Psoas muscle (tissue), 8 donors: ENCODE measurements around the gene TCP11L2. TPM values are rescaled to one million over a fixed set of nuclear protein-coding genes. Genes with fewer than 3 reads are reported as not detected.

ENCODE experiments used
- ATAC-seq, 4 donors: fragments of 200-7000 bp; cut with Tn5 transposase; one replicate each; pipeline ENCODE4 v1.9.1; 2020; ENCODE audit warnings: moderate library complexity in 3 of 4, mild to moderate bottlenecking in 2 of 4
- DNase-seq, 2 donors: peaks; one replicate each; pipeline ENCODE4 v3.0.0-alpha.2; 2020
- H3K27ac ChIP-seq: fragments of 200-600 bp; one replicate; pipeline ENCODE4 v1.8.0; 2022
- H3K27me3 ChIP-seq, 3 donors: fragments of 200-600 bp in 1 of 3; one replicate each; pipeline versions ENCODE4 v1.6.1 to v1.8.0; 2013 to 2022; ENCODE audit warnings: low read length in 2 of 3, mild to moderate bottlenecking in 2 of 3, moderate library complexity in 1 of 3; ENCODE audit not compliant: insufficient read depth in 3 of 3
- H3K36me3 ChIP-seq, 2 donors: fragments of 200-600 bp in 1 of 2; one replicate each; pipeline versions ENCODE4 v1.6.1 to v1.8.0; 2013 to 2022; ENCODE audit warnings: low read depth in 1 of 2, mild to moderate bottlenecking in 1 of 2, moderate library complexity in 1 of 2; ENCODE audit not compliant: insufficient read depth in 1 of 2
- H3K4me1 ChIP-seq: fragments of 200-600 bp; one replicate; pipeline ENCODE4 v1.8.0; 2022
- H3K4me3 ChIP-seq: fragments of 200-600 bp; one replicate; pipeline ENCODE4 v1.8.0; 2022; ENCODE audit warnings: mild to moderate bottlenecking
- H3K9me3 ChIP-seq: fragments of 200-600 bp; one replicate; pipeline ENCODE4 v1.8.0; 2022
- WGBS, 3 donors: extraction: QIAGEN DNeasy Blood & Tissue Kit; methylation state at CpG; one replicate each; pipeline versions ENCODE4 v1.1.6 to v1.1.7; 2013; 5-methylcytosine and 5-hydroxymethylcytosine counted together
- intact Hi-C, 2 donors: fragments of 100-400 bp; cut with DNase I; formaldehyde crosslinking; loops; one replicate each; pipeline versions ENCODE4 v1.11.0 to v1.14.2; 2022
- polyA plus RNA-seq, 3 donors: library from polyadenylated mRNA; stranded (reverse); fragments of 200-250 nt; gene quantifications; one replicate each; pipeline ENCODE4 v1.2.3, GENCODE V29; 2013
- total RNA-seq, 4 donors: library from RNA; stranded (reverse); fragmentation: NEBNext Ultra II Directional in 2 of 4; extraction: Animal tissue kit (Norgen Biotek cat#: 25700) in 2 of 4; gene quantifications; one replicate each; pipeline versions ENCODE4 v1.2.1 to v1.2.4, GENCODE V29; 2021 to 2023
- TF ChIP-seq, protein P1 (sequence below): fragments of 200-600 bp; IDR thresholded peaks from one replicate; pipeline ENCODE4 v1.8.0; 2022; ENCODE audit warnings: antibody characterized with exemption
- donor health status: healthy with polysubstance abuse.
- donor health status: DM: no; HTN: no; CAD: no; lungs with moderate emphysema.
- donor health status: Bipolar disorder and iron deficiency.
- donor health status: healthy.
- donor health status: DM: yes; HTN: yes; CAD: no.
- donor health status: DM: no; HTN: no; CAD: no.
- donor health status: DM: no; HTN: no; CAD: no.
- donor health status: DM: yes; HTN: yes; CAD: no.

The TCP11L2 gene
- total and polyA plus RNA-seq, 7 donors: 3.9 to 63.1 (median 26.7) TPM

DNA sequence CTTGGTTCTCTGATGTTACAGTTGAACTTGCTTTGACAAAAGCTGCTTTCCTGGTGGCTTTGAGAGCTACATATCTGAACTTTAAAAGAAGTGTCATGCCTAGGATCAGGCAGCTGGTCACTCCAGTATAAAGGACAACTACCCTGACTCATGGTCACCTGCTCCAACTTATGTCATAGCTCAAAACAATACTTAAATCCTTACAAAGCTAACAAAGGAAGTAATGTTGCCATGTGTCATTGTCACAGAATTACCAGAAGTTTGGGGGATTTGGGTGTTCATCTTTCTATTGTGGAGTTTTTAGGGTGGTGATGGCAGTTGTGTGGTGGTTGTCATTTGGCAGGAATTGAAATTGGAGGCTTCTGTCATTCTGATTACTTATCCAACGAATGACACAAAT lies 1.8 kb upstream of the TCP11L2 start:
- Histone ChIP-seq H3K36me3 (no peaks in the 10 kb centered on the region), H3K4me1 (peaks cover 57% of the 10 kb centered on the region), H3K27me3 (no peaks in the 10 kb centered on the region), H3K27ac (peak overlapping the region; percentile 97), H3K4me3 (no peak overlapping the region), H3K9me3 (no peaks in the 10 kb centered on the region)
- WGBS, 3 donors: 4 to 11% (median 8%) methylated on average over 1 of the region's 1 CpG
- TF ChIP-seq, protein P1, sequence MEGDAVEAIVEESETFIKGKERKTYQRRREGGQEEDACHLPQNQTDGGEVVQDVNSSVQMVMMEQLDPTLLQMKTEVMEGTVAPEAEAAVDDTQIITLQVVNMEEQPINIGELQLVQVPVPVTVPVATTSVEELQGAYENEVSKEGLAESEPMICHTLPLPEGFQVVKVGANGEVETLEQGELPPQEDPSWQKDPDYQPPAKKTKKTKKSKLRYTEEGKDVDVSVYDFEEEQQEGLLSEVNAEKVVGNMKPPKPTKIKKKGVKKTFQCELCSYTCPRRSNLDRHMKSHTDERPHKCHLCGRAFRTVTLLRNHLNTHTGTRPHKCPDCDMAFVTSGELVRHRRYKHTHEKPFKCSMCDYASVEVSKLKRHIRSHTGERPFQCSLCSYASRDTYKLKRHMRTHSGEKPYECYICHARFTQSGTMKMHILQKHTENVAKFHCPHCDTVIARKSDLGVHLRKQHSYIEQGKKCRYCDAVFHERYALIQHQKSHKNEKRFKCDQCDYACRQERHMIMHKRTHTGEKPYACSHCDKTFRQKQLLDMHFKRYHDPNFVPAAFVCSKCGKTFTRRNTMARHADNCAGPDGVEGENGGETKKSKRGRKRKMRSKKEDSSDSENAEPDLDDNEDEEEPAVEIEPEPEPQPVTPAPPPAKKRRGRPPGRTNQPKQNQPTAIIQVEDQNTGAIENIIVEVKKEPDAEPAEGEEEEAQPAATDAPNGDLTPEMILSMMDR: no peak
- intact Hi-C loops: loop anchor here (5.0 kb wide), 1 partner anchor 53 kb away; the partner anchor contains the start of gene CKAP4 (in 2 of the 2)
- ATAC-seq (no peak), DNase-seq (no peak)

DNA sequence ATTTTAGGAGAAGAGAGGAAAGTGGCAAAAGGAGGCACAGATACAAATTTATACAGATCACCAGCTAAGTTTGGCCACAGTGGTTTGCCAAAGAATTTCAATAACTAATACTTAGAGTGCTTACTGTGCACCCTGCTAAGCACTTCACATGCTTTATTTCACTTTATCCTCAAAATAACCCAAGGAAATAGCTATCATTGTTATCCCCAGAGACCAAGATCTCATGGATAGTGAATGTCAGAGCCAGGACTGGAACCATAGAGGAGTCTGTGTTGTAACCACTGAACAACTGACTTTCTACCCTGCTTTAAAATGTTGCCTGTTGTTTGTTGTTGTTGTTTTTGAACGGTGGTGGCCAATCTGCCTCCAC lies 1.3 kb upstream of the TCP11L2 start:
- peak overlapping the region; percentile 86 for H3K4me3 ChIP-seq
- no peaks in the 10 kb centered on the region for H3K27me3 ChIP-seq
- peak overlapping the region; percentile 97 for H3K27ac ChIP-seq
- ATAC-seq (peak in 2 of 4 donors; percentile 1 to 6), DNase-seq (no peak)
- intact Hi-C loops: loop anchor here (5.0 kb wide), 1 partner anchor 54 kb away; the partner anchor contains the start of gene CKAP4 (in 2 of the 2)
- H3K9me3 ChIP-seq: no peaks in the 10 kb centered on the region
- 0 to 3% (median 0%) methylated on average over 1 of the region's 1 CpG for WGBS, 3 donors
- H3K36me3 ChIP-seq: no peaks in the 10 kb centered on the region
- TF ChIP-seq, protein P1: no peak
- peaks cover 59% of the 10 kb centered on the region for H3K4me1 ChIP-seq

DNA sequence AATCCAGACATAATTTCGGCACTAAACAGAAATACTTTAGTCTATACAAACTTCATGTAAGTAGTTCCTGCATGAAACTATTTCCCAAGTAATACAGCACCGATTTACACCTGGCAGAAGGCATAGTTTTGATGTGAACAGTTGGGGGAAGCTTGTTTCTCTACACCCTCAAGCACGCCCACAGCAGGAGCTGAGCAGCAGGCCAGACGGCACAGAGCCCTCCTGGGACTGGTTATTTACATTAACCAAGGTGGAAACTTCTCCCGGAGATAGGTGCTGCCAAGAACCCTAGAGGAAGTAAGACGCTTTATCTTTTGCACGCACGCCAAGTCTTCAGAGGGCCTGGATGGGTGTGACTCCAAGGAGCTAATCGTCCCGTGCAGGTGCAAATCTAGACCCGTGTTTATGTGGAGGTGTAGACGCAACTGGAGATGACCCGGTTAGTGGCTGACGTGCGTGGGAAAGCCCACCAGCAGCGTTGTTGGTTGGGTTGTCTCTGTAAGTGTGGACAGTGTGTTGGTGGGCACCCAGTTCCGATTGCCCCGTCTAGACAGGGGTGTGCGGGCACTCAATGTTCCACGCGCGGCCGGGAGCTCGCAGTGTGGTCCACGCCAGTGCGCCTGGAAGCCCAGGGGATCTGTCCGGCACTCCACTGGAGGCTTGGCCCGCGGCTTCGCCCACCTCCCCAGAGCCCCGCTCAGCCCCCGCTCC lies 767 bp upstream of the TCP11L2 start:
- Histone ChIP-seq H3K9me3 (no peaks in the 10 kb centered on the region), H3K4me3 (peak overlapping the region; percentile 86), H3K27me3 (no peaks in the 10 kb centered on the region), H3K36me3 (no peaks in the 10 kb centered on the region), H3K4me1 (peaks cover 62% of the 10 kb centered on the region), H3K27ac (peak overlapping the region; percentile 97)
- DNase-seq: peak in 1 of 2 donors; percentile 19
- ATAC-seq: peak; percentile 16 to 23 (median 21)
- TF ChIP-seq, protein P1: no peak
- intact Hi-C loops: loop anchor here (5.0 kb wide), 1 partner anchor 54 kb away; the partner anchor contains the start of gene CKAP4 (in 2 of the 2)
- 1 to 2% (median 1%) methylated on average over 25 to 32 of the region's 32 CpGs for WGBS, 3 donors

DNA sequence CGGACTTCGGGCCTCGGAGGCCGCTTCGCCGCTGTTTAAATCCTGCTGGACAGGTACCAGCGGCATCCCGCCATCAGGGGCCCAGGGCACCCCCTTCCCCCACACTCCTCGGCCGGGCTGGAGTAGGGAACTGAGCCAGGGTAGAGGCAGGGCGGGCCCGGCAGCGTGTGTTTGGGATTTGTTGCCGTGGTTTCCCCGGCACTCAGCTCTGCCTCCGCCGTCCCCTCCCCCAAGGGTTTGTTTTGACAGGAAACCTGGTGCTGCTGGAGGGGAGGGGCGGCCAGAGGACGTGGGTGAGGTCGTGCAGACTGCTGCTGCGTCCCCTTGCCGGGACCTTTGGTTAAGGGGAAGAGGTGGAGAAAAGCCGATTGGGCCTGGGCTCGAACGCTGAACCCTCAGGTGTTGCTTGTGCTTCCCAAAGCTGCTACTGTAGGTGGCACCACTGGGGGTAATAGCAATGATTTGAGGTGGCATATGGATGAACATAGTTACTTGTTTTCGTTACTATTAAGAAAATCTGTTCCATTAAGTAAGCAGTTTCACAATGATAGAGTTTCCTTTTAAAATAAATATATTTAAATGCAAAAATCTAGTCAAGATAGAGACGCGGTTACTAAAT lies 778 bp downstream of the TCP11L2 start:
- 3 to 6% (median 4%) methylated on average over 23 to 28 of the region's 28 CpGs for WGBS, 3 donors
- intact Hi-C loops: loop anchor here (5.0 kb wide), 1 partner anchor 56 kb away; the partner anchor contains the start of gene CKAP4 (in 2 of the 2)
- peak; percentile 46 to 67 (median 52) for ATAC-seq

More for the DNA sequence above, 778 bp downstream of the TCP11L2 start:
- Histone ChIP-seq H3K27me3 (no peaks in the 10 kb centered on the region), H3K4me3 (peak overlapping the region; percentile 86), H3K9me3 (no peaks in the 10 kb centered on the region), H3K4me1 (peaks cover 77% of the 10 kb centered on the region), H3K27ac (peak overlapping the region; percentile 97), H3K36me3 (peaks cover 0 to 4% of the 10 kb centered on the region in 2 donors)
- DNase-seq: peak; percentile 82 to 92
- TF ChIP-seq, protein P1: peak; percentile 21
